TTC549 (cell line): ENCODE measurements around the gene DEFB116.
"Not testable (repeated sequence)": the region's sequence is repeated elsewhere in the genome, so short reads cannot be mapped to it uniquely, and the experiment has no call there.

Experiments
- FAIRE-seq: peaks from 2 replicates; lab custom pipeline; 2012; peaks lifted over from hg19 to GRCh38; lab: Jason Lieb, UNC

DEFB116 gene

GRCh38 chr20:31308535-31309162, at the start of gene DEFB116:
Gene DEFB116 (minus strand): TSS chr20:31308585. CDS start chr20:31308585, 0 bp downstream.
- FAIRE-seq: no peak

DNA sequence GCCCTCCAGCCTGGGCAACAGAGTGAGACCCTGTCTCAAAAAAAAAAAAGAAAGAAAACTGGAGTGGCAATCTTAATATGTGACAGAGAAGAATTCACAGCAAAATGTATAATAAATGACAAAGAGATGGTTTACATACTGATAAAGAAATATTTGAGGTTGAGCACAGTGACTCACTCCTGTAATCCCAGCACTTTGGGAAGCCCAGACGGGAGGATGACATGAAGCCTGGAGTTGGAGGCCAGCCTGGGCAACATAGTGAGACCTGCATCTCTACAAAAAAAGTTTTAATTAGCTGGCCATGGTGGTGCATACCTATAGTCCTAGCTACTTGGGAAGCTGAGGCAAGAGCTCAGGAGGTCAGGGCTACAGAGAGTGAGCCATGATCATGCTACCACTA, 47.6 kb upstream of the DEFB116 start:
- FAIRE-seq: no peak

GRCh38 chr20:31341470-31341869, 33.1 kb upstream of the DEFB116 start:
- no peak for FAIRE-seq

- FAIRE-seq: no peak
Observed at GRCh38 chr20:31330893-31331292, 22.5 kb upstream of the DEFB116 start.

GRCh38 chr20:31322504-31322903, 14.1 kb upstream of the DEFB116 start:
- no peak for FAIRE-seq

GRCh38 chr20:31284964-31285363, 23.4 kb downstream of the DEFB116 start:
- not testable (repeated sequence) for FAIRE-seq

- no peak for FAIRE-seq
Observed at GRCh38 chr20:31278178-31278577, 30.2 kb downstream of the DEFB116 start.

GRCh38 chr20:31274441-31274840, 33.9 kb downstream of the DEFB116 start:
- no peak for FAIRE-seq

DNA sequence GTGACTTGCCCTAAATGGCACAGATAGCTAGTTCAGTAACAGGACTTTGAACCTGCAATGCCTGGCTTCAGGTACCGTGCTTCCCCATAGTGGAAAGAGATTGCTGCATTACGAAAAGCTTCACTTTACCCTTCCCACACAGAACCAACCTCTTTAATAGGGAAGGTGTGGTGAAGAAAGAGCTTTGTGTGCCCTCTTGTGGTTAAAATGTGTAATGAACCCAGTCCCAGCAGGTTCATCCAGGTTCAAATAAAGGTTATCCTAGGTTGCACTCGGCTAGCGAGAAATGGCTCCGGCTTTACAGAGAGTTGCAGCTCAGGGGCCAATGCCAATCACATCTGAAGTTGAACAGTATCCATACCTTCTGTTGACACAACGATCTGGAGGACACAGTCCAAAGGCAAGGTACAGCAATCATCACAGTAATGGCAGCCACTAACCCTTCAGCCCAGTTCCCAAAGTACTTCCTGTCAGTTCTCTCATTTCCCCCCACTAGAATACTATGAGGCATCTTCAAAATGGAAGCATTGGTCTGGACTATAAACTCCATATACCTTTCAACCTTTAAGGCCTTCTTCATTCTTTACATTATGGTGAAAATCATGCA, 48.0 kb downstream of the DEFB116 start:
- no peak for FAIRE-seq

DNA sequence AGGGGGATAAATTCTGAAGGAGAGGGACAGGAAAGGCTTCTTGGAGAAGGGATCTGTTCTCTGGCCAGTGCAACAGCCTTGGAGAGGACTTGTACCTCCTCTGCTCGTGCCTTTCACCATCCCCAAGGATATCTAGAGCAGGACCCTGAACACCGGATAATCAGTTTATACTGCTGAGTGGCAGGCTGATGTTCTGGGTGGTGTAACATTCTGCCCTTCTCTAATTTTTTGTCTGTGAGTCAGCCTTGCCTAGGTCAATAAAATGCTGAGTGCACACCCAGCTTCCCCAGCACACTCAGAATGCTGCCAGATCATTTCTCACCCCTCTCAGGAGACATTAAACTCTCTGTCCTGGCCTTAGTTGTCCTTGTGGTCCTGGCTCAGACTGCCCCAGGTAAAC, 51.0 kb downstream of the DEFB116 start, which contains the start of gene DEFB115:
TSS of gene DEFB115 (plus strand) at position 301 of the 400 bp plus-strand sequence. CDS start at position 301, 0 bp downstream.
- FAIRE-seq: no peak

DNA sequence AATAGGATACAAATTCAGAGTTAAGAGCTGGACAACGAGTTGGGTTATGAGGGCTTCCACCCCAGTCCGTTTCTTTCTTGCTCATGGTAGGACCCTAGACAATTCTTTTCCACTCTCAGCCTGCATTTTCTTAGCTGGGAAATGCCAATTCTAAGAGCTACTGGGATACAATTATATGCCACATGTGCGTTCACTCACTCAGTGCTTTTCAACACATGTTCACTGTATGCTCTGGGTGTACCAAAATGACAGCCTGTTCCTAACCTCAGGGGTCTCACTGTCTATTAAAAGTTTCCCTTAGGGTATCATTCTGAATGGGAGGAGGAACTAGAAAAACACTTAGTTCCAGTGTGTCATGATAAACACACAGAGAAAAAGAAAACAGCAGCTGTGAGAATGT, 51.4 kb downstream of the DEFB116 start:
- no peak for FAIRE-seq
